GM19238 (cell line): ENCODE data around the gene GFRA1.
"Not testable (repeated sequence)": the region's sequence is repeated elsewhere in the genome, so short reads cannot be mapped to it uniquely, and the experiment has no call there.

Experiments used
- DNase-seq: peaks from one replicate; pipeline ENCODE4 v3.0.0; 2011; ENCODE audit warnings: low spot score; ENCODE audit not compliant: insufficient read length

The GFRA1 gene

GRCh38 chr10:116073510-116073909, 199.5 kb downstream of the GFRA1 start:
- DNase-seq, result no peak

- no peak for DNase-seq
Observed at GRCh38 chr10:116073001-116073400, 200.0 kb downstream of the GFRA1 start.

GRCh38 chr10:116071453-116072148, 201.4 kb downstream of the GFRA1 start:
- DNase-seq, result no peak

- no peak for DNase-seq
Observed at GRCh38 chr10:116070743-116071320, 202.2 kb downstream of the GFRA1 start.

- DNase-seq, result no peak
Observed at GRCh38 chr10:116069856-116070255, 203.2 kb downstream of the GFRA1 start.

GRCh38 chr10:116067825-116068224, 205.2 kb downstream of the GFRA1 start:
- no peak for DNase-seq

- DNase-seq, result no peak
Observed at GRCh38 chr10:116063107-116063506, 209.9 kb downstream of the GFRA1 start.

- no peak for DNase-seq
Observed at GRCh38 chr10:116060864-116061263, 212.1 kb downstream of the GFRA1 start.

- no peak for DNase-seq
Observed at GRCh38 chr10:116059320-116059719, 213.7 kb downstream of the GFRA1 start.

GRCh38 chr10:116056445-116057293, 216.3 kb downstream of the GFRA1 start:
- no peak for DNase-seq

- no peak for DNase-seq
Observed at GRCh38 chr10:116055917-116056252, 217.1 kb downstream of the GFRA1 start.

GRCh38 chr10:116055252-116055916, 217.6 kb downstream of the GFRA1 start:
- DNase-seq, result no peak

- DNase-seq, result no peak
Observed at GRCh38 chr10:116053910-116054309, 219.1 kb downstream of the GFRA1 start.

GRCh38 chr10:116053009-116053730, 219.8 kb downstream of the GFRA1 start:
- DNase-seq, result not testable (repeated sequence)

- DNase-seq, result not testable (repeated sequence)
Observed at GRCh38 chr10:116052522-116052921, 220.5 kb downstream of the GFRA1 start.

GRCh38 chr10:116049974-116050304, 223.1 kb downstream of the GFRA1 start:
- no peak for DNase-seq

- no peak for DNase-seq
Observed at GRCh38 chr10:116049158-116049973, 223.6 kb downstream of the GFRA1 start.

- no peak for DNase-seq
Observed at GRCh38 chr10:116045366-116046356, 227.3 kb downstream of the GFRA1 start.

GRCh38 chr10:116044801-116045248, 228.2 kb downstream of the GFRA1 start:
- DNase-seq, result no peak
